RWPE2 (cell line): ENCODE measurements around the gene KSR1.

Experiments used
- ATAC-seq: fragments of 200-7000 bp; cut with Tn5 transposase; 3 replicates; pipeline ENCODE4 v1.9.1; 2021; ENCODE audit warnings: low read depth
- DNase-seq: peaks from one replicate; pipeline ENCODE4 v3.0.0-alpha.2; 2020; ENCODE audit warnings: low spot score
- H3K27ac ChIP-seq: fragments of 450-650 bp; 2 replicates; pipeline ENCODE4 v1.5.1; 2017; ENCODE audit warnings: mild to moderate bottlenecking; ENCODE audit not compliant: poor library complexity, severe bottlenecking
- H3K27me3 ChIP-seq: fragments of 250-450 bp; sonication (Bioruptor Pico); 2 replicates; pipeline ENCODE4 v1.5.1; 2021; ENCODE audit warnings: mild to moderate bottlenecking, moderate library complexity; ENCODE audit not compliant: insufficient read depth, poor library complexity, severe bottlenecking
- H3K36me3 ChIP-seq: fragments of 250-450 bp; sonication (Bioruptor Pico); 2 replicates; pipeline ENCODE4 v1.5.1; 2020; ENCODE audit warnings: low read depth, mild to moderate bottlenecking, moderate library complexity
- H3K4me1 ChIP-seq: fragments of 250-450 bp; sonication (Bioruptor Pico); 2 replicates; pipeline ENCODE4 v1.5.1; 2021; ENCODE audit warnings: mild to moderate bottlenecking, moderate library complexity; ENCODE audit not compliant: insufficient read depth, poor library complexity, severe bottlenecking
- H3K4me3 ChIP-seq: fragments of 250-450 bp; sonication (Bioruptor Pico); 2 replicates; pipeline ENCODE4 v1.5.1; 2021; ENCODE audit warnings: mild to moderate bottlenecking, moderate library complexity; ENCODE audit not compliant: severe bottlenecking
- H3K9me3 ChIP-seq: fragments of 250-450 bp; sonication (Bioruptor Pico); 2 replicates; pipeline ENCODE4 v1.5.1; 2021; ENCODE audit warnings: mild to moderate bottlenecking, moderate library complexity; ENCODE audit not compliant: severe bottlenecking
- CTCF ChIP-seq: fragments of 450-650 bp; IDR thresholded peaks from one replicate; pipeline ENCODE4 v1.5.1; 2017; ENCODE audit warnings: mild to moderate bottlenecking, moderate library complexity; ENCODE audit not compliant: poor library complexity, severe bottlenecking

The KSR1 gene

GRCh38 chr17:27457360-27457715, 1.1 kb downstream of the KSR1 start:
- TF ChIP-seq CTCF = no peak
- DNase-seq = no peak
- Histone ChIP-seq H3K27ac (no peak overlapping the region), H3K4me3 (peak overlapping the region; percentile 76), H3K27me3 (peaks cover 12% of the 10 kb centered on the region), H3K4me1 (peaks cover 4% of the 10 kb centered on the region), H3K9me3 (no peaks in the 10 kb centered on the region), H3K36me3 (no peaks in the 10 kb centered on the region)
- no peak for ATAC-seq

GRCh38 chr17:27457731-27458523, 1.7 kb downstream of the KSR1 start:
- Histone ChIP-seq H3K4me1 (peaks cover 4% of the 10 kb centered on the region), H3K27ac (no peak overlapping the region), H3K36me3 (no peaks in the 10 kb centered on the region), H3K4me3 (no peak overlapping the region), H3K27me3 (peaks cover 12% of the 10 kb centered on the region), H3K9me3 (no peaks in the 10 kb centered on the region)
- ATAC-seq (no peak), DNase-seq (no peak)
- TF ChIP-seq CTCF = no peak

GRCh38 chr17:27458524-27458908, 2.3 kb downstream of the KSR1 start:
- H3K27me3 ChIP-seq = peaks cover 12% of the 10 kb centered on the region
- H3K4me3 ChIP-seq = no peak overlapping the region
- peaks cover 4% of the 10 kb centered on the region for H3K4me1 ChIP-seq
- no peak for TF ChIP-seq CTCF
- no peak for ATAC-seq
- no peaks in the 10 kb centered on the region for H3K9me3 ChIP-seq
- DNase-seq = no peak
- no peak overlapping the region for H3K27ac ChIP-seq
- no peaks in the 10 kb centered on the region for H3K36me3 ChIP-seq

GRCh38 chr17:27459433-27459832, 3.2 kb downstream of the KSR1 start:
- no peaks in the 10 kb centered on the region for H3K9me3 ChIP-seq
- H3K36me3 ChIP-seq = no peaks in the 10 kb centered on the region
- ATAC-seq (no peak), DNase-seq (no peak)
- H3K4me1 ChIP-seq = peaks cover 4% of the 10 kb centered on the region
- H3K27me3 ChIP-seq = peaks cover 12% of the 10 kb centered on the region
- no peak overlapping the region for H3K4me3 ChIP-seq
- TF ChIP-seq CTCF = no peak
- no peak overlapping the region for H3K27ac ChIP-seq

GRCh38 chr17:27460196-27460725, 4.0 kb downstream of the KSR1 start:
- H3K4me1 ChIP-seq = peaks cover 4% of the 10 kb centered on the region
- no peak for TF ChIP-seq CTCF
- DNase-seq (no peak), ATAC-seq (no peak)
- H3K9me3 ChIP-seq = no peaks in the 10 kb centered on the region
- H3K36me3 ChIP-seq = no peaks in the 10 kb centered on the region
- no peak overlapping the region for H3K4me3 ChIP-seq
- H3K27ac ChIP-seq = no peak overlapping the region
- H3K27me3 ChIP-seq = peaks cover 8% of the 10 kb centered on the region
